Uterus (tissue), 2 donors: ENCODE data around the gene FDX2.

Source experiments
- POLR2A ChIP-seq, 2 donors: fragments of 450-650 bp; IDR thresholded peaks; one replicate each; pipeline ENCODE4 v1.6.1; 2016; ENCODE audit warnings: antibody characterized with exemption in 2 of 2, mild to moderate bottlenecking in 1 of 2, moderate library complexity in 1 of 2
- TF ChIP-seq, protein P1 (sequence below), 4 experiments: fragments of 200-600 bp in 2 of 4; fragments of 450-650 bp in 2 of 4; sonication (generic) in 2 of 4; IDR thresholded peaks; one replicate each; pipeline ENCODE4 v1.5.1; 2016 to 2019; ENCODE audit warnings: antibody characterized with exemption in 4 of 4, mild to moderate bottlenecking in 2 of 4, moderate library complexity in 1 of 4

DNA sequence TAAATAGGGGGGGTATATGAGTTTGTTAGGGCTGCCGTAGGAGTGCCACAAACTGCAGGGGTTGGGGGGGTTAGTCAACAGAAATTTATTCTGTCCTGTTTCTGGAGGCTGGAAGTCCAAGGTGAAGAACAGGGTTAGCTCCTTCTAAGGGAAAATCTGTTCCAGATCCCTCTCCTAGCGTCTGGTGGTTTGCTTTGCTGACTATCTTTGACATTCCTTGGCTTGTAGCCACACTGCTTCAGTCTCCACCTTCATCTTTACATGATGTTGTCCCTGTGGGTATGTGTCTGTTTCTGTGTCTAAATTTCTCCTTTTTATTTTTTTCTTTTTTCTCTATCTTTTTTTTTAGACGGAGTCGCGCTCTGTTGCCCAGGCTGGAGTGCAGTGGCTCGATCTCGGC is 53.0 kb downstream of the FDX2 start:
- TF ChIP-seq, protein P1, sequence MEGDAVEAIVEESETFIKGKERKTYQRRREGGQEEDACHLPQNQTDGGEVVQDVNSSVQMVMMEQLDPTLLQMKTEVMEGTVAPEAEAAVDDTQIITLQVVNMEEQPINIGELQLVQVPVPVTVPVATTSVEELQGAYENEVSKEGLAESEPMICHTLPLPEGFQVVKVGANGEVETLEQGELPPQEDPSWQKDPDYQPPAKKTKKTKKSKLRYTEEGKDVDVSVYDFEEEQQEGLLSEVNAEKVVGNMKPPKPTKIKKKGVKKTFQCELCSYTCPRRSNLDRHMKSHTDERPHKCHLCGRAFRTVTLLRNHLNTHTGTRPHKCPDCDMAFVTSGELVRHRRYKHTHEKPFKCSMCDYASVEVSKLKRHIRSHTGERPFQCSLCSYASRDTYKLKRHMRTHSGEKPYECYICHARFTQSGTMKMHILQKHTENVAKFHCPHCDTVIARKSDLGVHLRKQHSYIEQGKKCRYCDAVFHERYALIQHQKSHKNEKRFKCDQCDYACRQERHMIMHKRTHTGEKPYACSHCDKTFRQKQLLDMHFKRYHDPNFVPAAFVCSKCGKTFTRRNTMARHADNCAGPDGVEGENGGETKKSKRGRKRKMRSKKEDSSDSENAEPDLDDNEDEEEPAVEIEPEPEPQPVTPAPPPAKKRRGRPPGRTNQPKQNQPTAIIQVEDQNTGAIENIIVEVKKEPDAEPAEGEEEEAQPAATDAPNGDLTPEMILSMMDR (IDR thresholded peaks at IDR 0.05): no peak
- no peak for TF ChIP-seq POLR2A (IDR thresholded peaks at IDR 0.05)
